Stimulated activated CD8-positive, alpha-beta memory T cell treated with anti-CD3 and anti-CD28 coated beads, Interleukin-15, amount 100 ng/mL, for 24 hours (primary cell): ENCODE data around the gene COG8.

ENCODE experiments used
- DNase-seq: peaks from one replicate; pipeline ENCODE4 v3.0.0-alpha.2; 2020; ENCODE audit warnings: low read depth

COG8 gene

GRCh38 chr16:69345923-69346322 is 6.6 kb upstream of the COG8 start:
- no peak for DNase-seq

- DNase-seq: no peak
These were observed 4.8 kb upstream of the COG8 start for GRCh38 chr16:69344171-69344570.

GRCh38 chr16:69340095-69340644 is 806 bp upstream of the COG8 start:
- no peak for DNase-seq

- no peak for DNase-seq
These were observed 641 bp downstream of the COG8 start for GRCh38 chr16:69338557-69339288.

- no peak for DNase-seq
These were observed 4.7 kb downstream of the COG8 start for GRCh38 chr16:69334696-69335095.

- peak; percentile 72 for DNase-seq
These were observed 8.9 kb downstream of the COG8 start, which contains the start of gene PDF for GRCh38 chr16:69330286-69331109. Gene PDF, minus strand, starts transcription at chr16:69330588. Its CDS starts 18 bp downstream, at chr16:69330570.

DNA sequence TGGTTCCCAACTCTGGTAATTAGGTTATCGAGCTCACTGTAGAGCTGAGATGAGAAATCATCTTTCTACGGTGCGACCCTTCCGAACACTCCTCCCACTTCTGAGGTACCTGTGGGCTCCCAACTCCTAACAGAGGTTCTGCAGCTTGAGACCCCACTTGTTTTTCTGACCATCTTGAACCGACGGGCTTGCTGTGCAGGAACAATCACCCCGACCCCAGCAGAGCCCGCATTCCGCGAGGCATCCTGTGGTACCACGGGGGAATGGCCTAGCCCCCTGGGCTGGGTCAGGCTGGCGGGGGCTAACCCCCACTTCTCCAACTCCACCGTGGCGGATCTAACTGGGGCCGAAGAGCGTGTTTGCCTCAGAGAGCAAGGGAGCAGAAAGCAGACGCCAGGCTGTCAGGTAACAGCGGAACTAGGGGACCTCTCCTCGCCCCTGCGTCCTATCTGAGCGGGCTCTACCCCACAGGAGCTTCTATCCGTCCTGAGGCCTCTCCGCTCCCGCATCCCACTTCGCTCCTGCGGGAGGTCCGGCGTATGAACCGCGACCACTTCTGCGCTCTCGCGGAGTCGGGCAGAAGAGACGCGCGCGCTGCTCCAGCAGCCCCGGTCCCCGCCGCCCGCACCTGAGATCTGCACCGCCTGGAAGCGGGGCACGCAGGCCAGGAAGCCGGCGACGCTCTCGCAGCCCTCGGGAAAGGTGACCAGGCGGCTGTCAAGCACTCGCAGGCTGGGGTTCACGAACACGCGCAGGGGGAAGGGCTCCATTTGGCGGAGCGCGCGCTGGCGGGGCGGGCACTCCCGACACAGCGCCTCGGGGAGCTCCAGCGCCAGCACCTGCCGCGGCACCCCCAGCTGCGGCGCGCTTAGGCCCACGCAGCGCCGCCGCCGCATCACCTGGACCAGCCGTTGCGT is 9.7 kb downstream of the COG8 start:
- DNase-seq: no peak

- no peak for DNase-seq
These were observed 10.5 kb downstream of the COG8 start for GRCh38 chr16:69328854-69329316.

DNA sequence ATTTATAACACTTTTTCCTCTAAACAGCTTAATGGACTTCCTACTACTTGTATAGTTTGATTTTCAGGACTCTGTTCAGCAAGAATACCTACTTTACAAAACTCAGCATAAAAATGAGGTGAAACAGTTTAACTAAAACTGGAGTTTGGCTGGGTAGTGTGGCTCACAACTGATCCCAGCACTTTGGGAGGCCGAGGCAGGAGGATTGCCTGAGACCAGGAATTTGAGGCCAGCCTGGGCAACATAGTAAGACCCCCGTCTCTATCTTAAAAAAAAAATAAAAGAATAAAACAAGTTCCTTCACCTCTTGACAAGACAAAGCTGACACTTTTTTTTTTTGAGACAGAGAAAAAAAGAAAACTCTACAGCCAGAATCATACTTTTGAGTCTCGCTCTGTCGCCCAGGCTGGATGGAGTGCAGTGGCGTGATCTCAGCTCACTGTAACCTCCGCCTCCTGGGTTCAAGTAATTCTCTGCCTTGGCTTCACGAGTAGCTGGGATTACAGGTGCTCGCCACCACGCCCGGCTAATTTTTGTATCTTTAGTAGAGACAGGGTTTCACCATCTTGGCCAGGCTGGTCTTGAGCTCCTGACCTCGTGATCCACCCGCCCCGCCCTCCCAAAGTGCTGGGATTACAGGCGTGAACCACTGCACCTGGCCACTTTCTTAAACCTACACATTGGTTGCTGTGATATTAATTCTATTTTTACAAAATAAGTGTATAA is 11.6 kb downstream of the COG8 start:
- no peak for DNase-seq

DNA sequence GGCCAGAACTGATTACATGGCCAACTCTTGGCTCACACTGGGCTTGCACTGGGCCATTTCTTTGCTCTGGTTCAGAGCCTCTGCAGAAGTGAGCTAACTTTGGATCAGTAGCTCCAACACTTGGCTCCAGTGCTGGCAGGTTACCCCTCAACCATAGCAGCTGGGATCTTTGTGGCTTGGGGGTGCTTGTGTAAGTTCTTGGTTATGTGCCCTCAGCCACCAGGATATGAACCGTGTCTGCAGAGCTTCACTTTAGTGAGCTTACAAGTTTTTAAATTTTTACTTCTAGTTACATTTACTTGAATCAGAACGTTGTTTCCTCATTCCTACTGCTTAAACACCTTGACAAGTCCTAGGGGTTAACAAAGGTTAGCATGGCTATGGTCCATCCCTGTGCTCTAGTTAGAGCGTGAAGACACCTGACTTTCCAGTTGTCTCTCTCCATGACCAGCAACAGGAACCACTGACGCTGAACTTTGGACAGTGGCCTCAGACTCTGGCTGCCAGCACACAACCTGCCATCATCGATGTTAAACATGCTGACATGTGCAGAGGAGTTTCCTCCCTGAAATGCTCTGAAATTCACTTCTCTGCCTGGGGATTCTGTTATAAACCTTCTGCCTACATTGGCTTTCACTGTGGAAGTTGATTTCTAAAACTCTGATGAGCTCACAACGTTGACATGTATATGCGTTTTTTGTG is 13.0 kb downstream of the COG8 start:
- DNase-seq: no peak

- DNase-seq: no peak
These were observed 13.6 kb downstream of the COG8 start for GRCh38 chr16:69325784-69326171.

DNA sequence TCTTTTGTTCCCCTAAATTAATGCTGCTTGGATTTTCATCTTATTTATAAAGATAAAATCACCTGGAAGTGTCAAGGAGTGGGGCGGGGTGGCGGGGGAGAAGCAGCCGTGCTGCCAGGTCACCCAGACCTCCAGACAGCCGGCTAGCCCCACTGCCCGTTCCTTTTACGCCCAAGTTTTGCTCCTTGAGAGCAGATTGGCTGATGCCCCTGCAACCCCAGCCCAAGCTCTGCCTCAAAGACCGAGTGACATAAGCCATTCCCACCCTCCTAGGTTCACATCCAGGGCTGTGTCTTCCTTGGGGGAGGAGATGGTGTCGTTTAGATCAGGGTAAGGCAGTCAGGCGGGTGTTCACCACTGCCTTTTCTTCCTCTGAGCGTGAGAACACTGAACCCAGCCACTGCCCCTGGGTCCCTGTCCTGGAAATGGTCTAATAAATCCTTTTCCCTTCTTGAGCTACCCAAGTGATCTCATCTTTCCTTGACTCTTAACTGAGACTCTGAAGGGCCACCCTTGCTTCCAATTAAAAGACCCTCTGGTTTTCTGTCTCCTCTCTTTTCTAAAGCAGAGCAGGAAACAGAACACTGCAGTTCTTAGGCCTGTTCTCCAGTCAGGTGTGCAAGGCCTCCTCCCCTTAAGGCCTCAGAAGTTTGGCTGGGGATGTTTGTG is 14.6 kb downstream of the COG8 start:
- DNase-seq: no peak

GRCh38 chr16:69324013-69324531 is 15.3 kb downstream of the COG8 start:
- DNase-seq: no peak

DNA sequence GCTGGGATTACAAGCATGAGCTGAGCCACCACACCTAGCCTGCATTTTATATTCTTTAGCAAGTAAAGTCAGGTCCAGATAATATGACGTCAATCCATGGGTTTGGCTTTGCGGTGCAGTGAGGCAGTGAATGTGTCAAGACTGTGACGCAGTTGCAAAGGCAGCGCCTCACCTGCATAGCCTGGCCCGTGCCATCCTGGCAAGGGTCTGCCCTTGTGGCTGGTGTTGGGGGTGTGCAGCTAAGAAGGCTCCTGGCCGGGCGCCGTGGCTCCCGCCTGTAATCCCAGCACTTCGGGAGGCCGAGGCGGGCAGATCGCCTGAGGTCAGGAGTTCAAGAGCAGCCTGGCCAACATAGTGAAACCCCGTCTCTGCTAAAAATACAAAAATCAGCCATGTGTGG is 15.9 kb downstream of the COG8 start:
- DNase-seq: no peak

DNA sequence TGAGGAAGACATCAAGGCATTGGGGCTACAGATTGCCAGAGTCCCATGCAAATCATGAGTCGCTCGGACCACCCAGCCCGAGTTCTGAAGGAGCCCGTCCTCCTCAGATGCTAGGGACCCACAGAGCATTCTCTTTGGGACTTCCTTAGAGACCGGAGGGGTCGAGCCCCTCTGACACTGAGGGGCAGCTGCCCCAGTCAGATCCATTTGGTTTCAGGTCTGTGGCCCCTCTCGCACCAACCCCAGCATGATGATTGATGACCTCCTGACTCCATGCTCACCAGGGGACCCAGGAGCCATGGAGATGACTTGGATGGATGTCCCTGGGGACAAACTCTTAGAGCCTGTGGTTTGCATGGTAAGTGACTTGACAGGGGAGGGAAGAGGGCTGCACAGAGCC is 17.0 kb downstream of the COG8 start:
- DNase-seq: no peak

- no peak for DNase-seq
These were observed 18.3 kb downstream of the COG8 start for GRCh38 chr16:69321080-69321479.

DNA sequence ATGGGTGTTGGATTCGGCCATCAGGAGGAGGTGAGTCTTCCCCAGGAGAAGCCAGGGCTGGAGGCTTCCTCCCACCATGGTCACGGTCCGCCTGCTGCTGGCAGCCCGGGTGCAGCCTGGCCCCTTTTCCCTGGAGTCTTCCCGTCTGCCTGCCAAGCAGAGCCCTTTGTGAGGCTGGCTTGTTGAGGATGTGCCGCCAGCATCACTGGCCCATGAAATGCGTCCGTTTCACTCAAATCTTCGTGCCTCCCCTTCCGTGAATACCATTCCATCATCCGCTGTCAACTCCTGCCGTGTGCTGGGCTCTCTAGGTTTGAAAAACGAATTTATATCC is 18.7 kb downstream of the COG8 start:
- DNase-seq: no peak

- no peak for DNase-seq
These were observed 19.3 kb downstream of the COG8 start for GRCh38 chr16:69319826-69320739.

DNA sequence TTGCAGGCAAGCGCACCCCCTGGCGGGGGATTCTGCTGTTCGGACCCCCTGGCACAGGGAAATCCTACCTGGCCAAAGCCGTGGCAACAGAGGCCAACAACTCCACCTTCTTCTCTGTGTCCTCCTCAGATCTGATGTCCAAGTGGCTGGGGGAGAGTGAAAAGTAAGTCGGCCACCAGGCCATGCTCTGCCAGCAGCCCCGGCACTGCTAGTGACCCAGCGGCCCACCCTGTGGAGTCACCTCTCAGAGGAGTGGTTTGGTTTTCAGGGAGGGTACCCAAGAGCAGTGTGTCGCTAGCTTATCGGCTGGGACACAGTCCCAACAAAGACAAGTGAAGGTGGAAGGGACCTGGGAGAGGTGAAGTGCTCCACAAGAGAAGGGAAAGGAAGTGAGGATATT is 20.0 kb downstream of the COG8 start:
- no peak for DNase-seq
